DND-41 (cell line): ENCODE measurements around the gene PTPMT1.

Source experiments
- EZH2 ChIP-seq: IDR thresholded peaks from 3 replicates; pipeline ENCODE4 v1.6.1; 2012; ENCODE audit warnings: borderline replicate concordance, low read depth, mild to moderate bottlenecking, moderate library complexity, low read length, inconsistent platforms; ENCODE audit not compliant: severe bottlenecking
- TF ChIP-seq, protein P1 (sequence below): IDR thresholded peaks from 2 replicates; pipeline ENCODE4 v1.5.1; 2012; ENCODE audit warnings: borderline replicate concordance, low read length, moderate library complexity, mild to moderate bottlenecking; ENCODE audit not compliant: poor library complexity, severe bottlenecking; ENCODE audit errors: extremely low read depth

DNA sequence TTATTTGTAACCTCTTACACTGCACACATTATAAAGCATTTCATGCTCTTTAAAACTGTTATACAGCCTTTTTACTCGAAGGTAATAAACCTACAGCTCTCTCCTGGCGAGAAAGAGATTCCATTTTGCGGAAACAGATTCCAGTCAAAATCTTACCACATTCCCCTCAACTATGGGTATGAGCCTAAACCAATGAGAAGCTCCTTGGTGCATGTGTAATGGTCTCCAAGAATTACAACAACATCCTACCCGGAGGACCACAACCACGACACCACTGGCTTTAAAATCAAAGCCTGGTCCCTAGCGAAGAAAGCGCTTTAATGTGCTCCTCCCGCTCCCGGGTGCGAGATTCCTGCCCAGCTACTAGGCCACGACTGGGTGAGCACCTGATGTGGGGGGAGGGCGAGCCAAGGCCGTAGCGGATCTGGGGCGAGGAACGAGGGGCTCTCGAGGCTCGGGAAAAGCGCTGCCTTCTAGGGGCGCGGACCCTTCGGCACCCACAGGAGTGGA is 13.3 kb upstream of the PTPMT1 start:
- TF ChIP-seq, protein P1, sequence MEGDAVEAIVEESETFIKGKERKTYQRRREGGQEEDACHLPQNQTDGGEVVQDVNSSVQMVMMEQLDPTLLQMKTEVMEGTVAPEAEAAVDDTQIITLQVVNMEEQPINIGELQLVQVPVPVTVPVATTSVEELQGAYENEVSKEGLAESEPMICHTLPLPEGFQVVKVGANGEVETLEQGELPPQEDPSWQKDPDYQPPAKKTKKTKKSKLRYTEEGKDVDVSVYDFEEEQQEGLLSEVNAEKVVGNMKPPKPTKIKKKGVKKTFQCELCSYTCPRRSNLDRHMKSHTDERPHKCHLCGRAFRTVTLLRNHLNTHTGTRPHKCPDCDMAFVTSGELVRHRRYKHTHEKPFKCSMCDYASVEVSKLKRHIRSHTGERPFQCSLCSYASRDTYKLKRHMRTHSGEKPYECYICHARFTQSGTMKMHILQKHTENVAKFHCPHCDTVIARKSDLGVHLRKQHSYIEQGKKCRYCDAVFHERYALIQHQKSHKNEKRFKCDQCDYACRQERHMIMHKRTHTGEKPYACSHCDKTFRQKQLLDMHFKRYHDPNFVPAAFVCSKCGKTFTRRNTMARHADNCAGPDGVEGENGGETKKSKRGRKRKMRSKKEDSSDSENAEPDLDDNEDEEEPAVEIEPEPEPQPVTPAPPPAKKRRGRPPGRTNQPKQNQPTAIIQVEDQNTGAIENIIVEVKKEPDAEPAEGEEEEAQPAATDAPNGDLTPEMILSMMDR: no peak
- TF ChIP-seq EZH2: no peak
